Measurements from ENCODE around the gene EP400.
"Not testable (repeated sequence)": the region's sequence is repeated elsewhere in the genome, so short reads cannot be mapped to it uniquely, and the experiment has no call there.

Gene EP400

GRCh38 chr12:131950182-131950913 lies 606 bp downstream of the EP400 start:
- DNase-seq (ENCODE audit: low read depth in 2 of 2): no peak

- DNase-seq (ENCODE audit: low read depth in 2 of 2): not testable (repeated sequence)
Observed at GRCh38 chr12:131953810-131954209, 4.1 kb downstream of the EP400 start.

DNA sequence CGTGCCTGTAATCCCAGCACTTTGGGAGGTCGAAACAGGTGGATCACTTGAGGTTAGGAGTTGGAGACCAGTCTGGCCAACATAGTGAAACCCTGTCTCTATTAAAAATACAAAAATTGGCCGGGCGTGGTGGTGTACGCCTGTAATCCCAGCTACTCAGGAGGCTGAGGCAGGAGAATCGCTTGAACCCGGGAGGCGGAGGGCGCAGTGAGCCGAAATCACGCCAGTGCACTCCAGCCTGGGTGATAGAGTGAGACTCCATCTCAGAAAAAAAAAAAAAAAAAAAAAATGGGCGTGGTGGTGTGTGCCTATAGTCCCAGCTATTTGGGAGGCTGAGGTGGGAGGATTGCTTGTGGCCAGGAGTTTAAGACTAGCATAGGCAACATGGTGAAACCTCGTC lies 4.7 kb downstream of the EP400 start:
- DNase-seq (ENCODE audit: low read depth in 2 of 2): not testable (repeated sequence)

- no peak for DNase-seq (ENCODE audit: low read depth in 2 of 2)
Observed at GRCh38 chr12:131959116-131959515, 9.4 kb downstream of the EP400 start.

DNA sequence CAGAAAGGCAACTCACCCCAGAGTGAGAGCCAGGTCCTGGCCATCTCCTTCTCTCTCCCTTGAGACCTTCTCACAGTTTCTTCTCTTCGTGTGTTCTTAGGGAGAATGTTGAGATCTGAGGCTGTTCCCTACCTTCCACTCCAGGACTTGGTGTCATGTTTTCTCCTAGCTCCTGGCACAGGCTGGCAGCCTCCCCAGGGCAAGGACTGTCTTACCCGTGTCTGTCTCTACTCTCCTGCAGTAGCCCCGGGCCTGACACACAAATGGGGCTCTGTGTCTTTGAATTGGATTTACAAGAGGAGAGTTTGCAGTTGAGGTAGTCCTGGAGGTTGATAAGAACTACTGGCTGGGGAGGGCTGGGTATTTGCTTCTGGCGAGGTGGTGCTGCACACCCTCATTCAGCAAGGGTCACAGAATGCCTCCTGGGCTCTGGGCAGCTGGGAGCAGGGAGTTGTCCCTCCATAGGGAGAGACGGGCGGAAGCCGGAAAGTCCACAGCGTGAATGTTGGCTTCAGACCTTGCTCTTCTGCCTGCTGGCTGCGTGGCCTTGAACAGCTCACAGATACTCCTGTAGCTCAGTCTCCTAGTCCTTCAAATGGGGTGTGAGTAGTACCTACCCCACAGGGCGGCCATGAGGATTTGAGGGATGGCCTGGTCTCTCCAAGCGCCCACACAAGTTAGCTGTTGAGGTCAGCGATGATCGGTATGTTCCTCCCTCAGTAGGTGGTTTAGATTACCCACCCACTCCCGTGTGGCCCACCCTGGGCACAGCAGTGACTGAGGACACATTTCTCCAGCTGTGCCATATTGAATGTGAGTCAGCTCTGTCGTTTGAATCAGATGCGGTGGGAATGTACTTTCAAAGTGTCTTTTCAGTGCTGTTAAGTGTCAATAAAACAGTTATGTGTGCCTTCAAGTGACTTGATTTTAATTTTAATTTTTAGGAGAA lies 10.2 kb downstream of the EP400 start:
- DNase-seq (ENCODE audit: low read depth in 2 of 2): no peak

- DNase-seq (ENCODE audit: low read depth in 2 of 2): not testable (repeated sequence)
Observed at GRCh38 chr12:131960590-131961325, 11.0 kb downstream of the EP400 start.

GRCh38 chr12:131961328-131961727 lies 11.6 kb downstream of the EP400 start:
- DNase-seq (ENCODE audit: low read depth in 2 of 2): not testable (repeated sequence)

- DNase-seq (ENCODE audit: low read depth in 2 of 2): no peak
Observed at GRCh38 chr12:131962069-131962468, 12.3 kb downstream of the EP400 start.

GRCh38 chr12:131963381-131963780 lies 13.6 kb downstream of the EP400 start:
- no peak for DNase-seq (ENCODE audit: low read depth in 2 of 2)

GRCh38 chr12:131965073-131965472 lies 15.3 kb downstream of the EP400 start:
- no peak for DNase-seq (ENCODE audit: low read depth in 2 of 2)

GRCh38 chr12:131971226-131971625 lies 21.5 kb downstream of the EP400 start:
- DNase-seq (ENCODE audit: low read depth in 2 of 2): no peak

DNA sequence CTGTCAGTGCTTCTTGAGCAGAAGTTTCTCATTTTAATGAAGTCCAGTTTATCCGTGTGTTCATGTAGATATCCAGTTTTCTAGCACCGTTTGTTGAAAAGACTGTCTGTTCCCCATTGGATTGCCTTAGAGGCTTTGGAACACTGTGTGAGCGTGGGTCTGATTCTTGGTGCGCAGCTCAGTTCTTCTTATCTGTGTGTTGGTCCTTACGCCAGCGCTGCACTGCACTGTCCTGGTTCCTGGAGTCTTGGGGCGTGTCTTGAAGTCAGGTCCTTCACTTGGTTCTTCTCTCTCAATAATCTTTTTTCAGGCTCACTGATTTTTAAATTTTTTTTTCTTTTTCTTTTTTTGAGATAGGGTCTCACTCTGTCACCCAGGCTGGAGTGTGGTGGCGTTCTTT lies 25.5 kb downstream of the EP400 start:
- no peak for DNase-seq (ENCODE audit: low read depth in 2 of 2)

GRCh38 chr12:131979606-131980005 lies 29.9 kb downstream of the EP400 start:
- DNase-seq (ENCODE audit: low read depth in 2 of 2): no peak

GRCh38 chr12:131980263-131980662 lies 30.5 kb downstream of the EP400 start:
- DNase-seq (ENCODE audit: low read depth in 2 of 2): no peak

- DNase-seq (ENCODE audit: low read depth in 2 of 2): no peak
Observed at GRCh38 chr12:131981388-131981787, 31.6 kb downstream of the EP400 start.

- DNase-seq (ENCODE audit: low read depth in 2 of 2): no peak
Observed at GRCh38 chr12:131982041-131982440, 32.3 kb downstream of the EP400 start.

DNA sequence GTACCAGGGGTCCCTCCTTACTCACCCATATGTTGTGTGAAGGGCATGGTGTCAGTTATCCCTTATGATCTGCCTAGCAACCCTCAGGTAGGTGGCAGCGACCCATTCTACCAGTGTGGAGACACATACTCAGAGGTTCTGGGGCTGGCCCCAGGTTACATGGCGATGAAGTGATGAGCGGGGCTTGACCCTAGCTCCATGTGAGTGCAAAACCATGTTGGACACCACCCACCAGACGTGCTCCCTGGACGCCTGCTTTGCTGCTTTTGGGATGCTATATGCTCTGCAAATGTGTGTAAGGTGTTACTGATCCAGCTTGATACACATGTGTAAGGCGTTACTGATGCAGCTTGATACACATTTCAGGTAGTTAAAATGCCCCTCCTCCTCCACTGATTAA lies 33.3 kb downstream of the EP400 start:
- DNase-seq (ENCODE audit: low read depth in 2 of 2): no peak

DNA sequence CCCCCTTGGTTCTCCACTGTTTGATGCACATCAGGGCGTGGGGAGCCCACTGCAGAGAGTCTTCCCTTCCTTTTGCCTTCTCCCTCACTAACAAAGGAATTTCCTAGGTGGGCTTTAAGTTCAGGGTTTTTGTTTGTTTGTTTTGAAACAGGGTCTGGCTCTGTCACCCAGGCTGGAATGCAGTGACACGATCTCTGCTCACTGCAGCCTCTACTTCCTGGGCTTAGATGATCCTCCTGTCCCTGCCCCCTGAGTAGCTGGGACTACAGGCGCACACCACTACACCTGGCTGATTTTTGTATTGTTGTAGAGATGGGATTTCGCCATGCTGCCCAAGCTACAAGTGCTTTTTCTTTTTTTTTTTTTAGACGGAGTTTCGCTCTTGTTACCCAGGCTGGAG lies 33.8 kb downstream of the EP400 start:
- no peak for DNase-seq (ENCODE audit: low read depth in 2 of 2)

GRCh38 chr12:131984334-131984733 lies 34.6 kb downstream of the EP400 start:
- DNase-seq (ENCODE audit: low read depth in 2 of 2): no peak

- not testable (repeated sequence) for DNase-seq (ENCODE audit: low read depth in 2 of 2)
Observed at GRCh38 chr12:131985510-131985875, 35.8 kb downstream of the EP400 start.

GRCh38 chr12:131986361-131986760 lies 36.6 kb downstream of the EP400 start:
- DNase-seq (ENCODE audit: low read depth in 2 of 2): no peak

DNA sequence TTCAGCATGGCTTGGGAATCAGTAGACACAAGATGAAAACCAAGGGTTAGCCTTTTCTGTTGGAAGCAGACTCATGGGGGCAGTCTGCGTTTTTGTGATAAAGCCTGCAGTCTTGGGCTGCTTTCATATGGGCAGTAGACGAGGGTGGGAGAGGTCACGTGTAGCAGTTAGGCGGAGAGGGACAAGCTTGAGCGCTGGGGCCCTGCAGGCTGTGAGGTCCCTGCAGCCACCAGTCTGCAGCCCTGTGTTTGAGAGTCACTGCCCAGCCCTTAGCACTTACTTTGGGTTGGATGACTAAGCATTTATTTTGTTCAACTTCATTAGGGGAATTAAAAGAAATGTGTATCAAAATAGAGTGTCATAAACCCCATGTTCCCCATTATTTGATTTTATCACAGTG lies 37.2 kb downstream of the EP400 start:
- no peak for DNase-seq (ENCODE audit: low read depth in 2 of 2)

All from stimulated activated CD4-positive, alpha-beta T cell treated with anti-CD3 and anti-CD28 coated beads, Interleukin-1b, Interleukin-23, amount 100 ng/mL, for 1 hour (primary cell).